GM18867 (cell line): Measurements from ENCODE around the gene RB1.

ENCODE experiments used
- ATAC-seq: cut with Tn5 transposase; IDR thresholded peaks from one replicate; pipeline ENCODE4 v1.9.1; 2021; ENCODE audit warnings: mild to moderate bottlenecking, moderate library complexity; ENCODE audit not compliant: unreplicated experiment

RB1 gene

DNA sequence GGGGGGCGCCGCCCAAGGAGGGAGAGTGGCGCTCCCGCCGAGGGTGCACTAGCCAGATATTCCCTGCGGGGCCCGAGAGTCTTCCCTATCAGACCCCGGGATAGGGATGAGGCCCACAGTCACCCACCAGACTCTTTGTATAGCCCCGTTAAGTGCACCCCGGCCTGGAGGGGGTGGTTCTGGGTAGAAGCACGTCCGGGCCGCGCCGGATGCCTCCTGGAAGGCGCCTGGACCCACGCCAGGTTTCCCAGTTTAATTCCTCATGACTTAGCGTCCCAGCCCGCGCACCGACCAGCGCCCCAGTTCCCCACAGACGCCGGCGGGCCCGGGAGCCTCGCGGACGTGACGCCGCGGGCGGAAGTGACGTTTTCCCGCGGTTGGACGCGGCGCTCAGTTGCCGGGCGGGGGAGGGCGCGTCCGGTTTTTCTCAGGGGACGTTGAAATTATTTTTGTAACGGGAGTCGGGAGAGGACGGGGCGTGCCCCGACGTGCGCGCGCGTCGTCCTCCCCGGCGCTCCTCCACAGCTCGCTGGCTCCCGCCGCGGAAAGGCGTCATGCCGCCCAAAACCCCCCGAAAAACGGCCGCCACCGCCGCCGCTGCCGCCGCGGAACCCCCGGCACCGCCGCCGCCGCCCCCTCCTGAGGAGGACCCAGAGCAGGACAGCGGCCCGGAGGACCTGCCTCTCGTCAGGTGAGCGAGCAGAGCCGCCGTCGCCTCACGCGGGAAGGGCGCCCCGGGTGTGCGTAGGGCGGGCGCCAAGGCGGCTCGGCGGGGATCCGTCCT is at the start of gene RB1:
TSS of gene RB1 (plus strand) at position 393 of the 784 bp plus-strand sequence. CDS start at position 555, 162 bp downstream.
- ATAC-seq, result peak; percentile 80

DNA sequence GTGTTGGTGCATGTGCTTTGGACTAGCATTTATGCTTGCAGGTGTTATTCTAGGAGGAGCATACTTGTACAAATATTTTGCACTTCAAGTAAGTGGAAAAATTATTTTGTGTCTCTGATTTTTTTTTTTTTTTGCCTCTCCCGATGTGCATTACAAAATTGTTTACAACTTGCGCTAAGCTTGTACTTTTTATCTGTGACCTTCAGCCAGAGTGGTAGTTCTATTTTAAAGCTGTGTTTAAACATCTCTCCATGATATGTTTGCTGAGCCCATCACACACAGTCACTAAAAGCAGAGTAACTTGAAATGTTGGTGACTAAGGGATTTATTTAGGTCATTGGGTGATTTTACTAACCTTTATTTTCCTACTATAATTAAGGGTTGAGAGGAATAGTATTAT is 49.7 kb upstream of the RB1 start:
- no peak for ATAC-seq

DNA sequence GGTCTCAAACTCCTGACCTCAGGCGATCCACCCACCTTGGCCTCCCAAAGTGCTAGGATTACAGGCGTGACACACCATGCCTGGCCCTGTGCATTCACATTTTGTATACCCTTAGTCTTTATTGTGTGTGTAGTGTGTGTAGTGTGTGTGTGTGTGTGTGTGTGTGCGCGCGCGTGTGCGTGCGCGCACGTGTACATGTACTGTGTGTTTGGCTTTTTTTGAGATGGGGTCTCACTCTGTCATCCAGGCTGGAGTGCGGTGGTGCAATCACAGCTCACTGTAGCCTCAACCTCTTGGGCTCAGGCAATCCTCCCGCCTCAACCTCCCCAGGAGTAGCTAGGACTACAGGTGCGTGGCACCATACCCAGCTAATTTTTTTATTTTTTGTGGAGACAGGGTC is 48.5 kb upstream of the RB1 start:
- no peak for ATAC-seq

DNA sequence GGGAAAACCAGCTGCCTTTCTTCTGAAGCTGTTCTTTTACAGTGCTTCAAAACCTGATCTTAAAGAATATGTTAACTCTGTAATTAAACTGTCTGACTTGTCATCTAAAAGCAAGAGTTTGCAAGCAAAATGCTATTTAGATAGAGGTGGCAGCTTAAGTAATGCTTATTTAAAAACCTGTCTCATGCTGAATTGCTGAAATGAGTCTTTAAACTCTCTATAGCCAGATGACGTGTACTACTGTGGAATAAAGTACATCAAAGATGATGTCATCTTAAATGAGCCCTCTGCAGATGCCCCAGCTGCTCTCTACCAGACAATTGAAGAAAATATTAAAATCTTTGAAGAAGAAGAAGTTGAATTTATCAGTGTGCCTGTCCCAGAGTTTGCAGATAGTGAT is 47.6 kb upstream of the RB1 start:
- ATAC-seq, result no peak

DNA sequence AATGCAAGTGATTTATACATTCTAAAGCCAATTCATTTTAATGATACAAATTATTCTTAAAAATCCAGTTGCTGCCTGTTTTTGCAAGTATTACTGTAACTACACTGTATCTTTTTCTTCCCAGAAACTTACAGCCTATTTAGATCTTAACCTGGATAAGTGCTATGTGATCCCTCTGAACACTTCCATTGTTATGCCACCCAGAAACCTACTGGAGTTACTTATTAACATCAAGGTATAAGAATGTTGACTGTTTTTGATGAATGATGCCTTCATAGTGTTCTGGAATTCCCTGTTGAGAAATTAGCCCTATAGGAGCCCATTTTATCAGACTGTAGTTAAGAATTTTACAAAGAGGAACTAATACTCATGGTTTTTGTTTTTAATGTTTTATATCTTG is 45.5 kb upstream of the RB1 start:
- no peak for ATAC-seq

DNA sequence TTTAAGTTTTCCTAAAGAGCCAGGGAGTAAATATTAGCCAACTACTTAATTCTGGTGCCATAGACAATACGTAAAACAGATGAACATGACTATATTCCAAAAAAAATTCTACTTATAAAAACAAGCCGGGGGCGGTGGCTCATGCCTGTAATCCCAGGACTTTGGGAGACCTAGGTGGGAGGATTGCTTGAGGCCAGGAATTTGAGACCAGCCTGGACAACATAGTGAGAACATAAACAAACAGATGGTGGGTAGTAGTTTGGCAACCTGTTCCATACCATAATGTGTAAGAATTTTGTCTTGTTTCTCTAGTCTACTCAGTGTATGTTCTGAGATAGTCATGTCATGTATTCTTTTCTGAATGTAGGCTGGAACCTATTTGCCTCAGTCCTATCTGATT is 45.1 kb upstream of the RB1 start:
- ATAC-seq, result no peak

DNA sequence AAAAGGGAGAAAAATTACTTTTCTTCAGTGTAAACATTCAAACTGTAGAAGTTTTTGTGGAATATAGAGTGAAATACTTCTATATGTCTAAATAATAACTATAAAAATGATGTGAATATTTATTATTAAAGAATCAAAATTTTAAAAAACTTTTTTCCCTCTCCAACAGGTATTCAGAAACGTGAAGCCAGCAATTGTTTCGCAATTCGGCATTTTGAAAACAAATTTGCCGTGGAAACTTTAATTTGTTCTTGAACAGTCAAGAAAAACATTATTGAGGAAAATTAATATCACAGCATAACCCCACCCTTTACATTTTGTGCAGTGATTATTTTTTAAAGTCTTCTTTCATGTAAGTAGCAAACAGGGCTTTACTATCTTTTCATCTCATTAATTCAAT is 42.6 kb upstream of the RB1 start:
- ATAC-seq, result no peak

DNA sequence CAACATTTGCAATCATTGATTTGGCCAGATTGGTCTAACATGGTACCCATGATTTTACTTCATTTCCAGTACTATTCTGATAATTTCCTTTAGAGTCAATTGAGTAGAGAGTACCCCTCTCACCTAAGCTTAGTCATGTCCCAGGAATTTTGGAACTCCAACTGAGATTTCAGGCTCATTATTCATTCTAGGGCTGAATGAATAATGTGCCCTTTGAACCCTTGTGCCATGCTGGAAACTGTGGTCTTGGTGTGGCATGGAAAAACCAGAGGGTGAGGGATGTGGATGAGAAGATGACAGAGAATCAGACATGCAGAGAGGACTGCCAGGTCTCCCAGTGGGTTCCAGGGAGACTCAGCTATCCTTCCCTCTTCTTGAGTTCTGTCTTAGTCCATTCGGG is 40.4 kb upstream of the RB1 start:
- no peak for ATAC-seq

DNA sequence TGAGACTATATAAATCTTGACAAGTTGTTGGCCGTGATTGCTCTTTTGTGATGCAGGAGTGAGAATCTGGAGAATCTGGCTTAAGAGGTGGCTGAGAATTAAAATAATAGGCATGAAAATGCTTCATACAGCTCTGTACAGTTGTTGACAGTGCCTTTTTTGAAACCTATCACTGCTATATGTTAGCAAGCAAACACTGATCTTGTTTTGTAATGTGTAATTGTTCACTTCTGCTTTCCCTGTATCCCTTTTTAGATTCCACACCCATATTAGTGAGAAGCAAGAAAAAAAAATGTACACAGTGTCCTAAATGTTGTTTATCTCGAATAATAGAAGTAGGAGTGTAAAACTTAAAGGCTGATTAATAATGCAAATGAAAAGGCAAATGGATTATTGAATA is 39.5 kb upstream of the RB1 start:
- ATAC-seq, result no peak

DNA sequence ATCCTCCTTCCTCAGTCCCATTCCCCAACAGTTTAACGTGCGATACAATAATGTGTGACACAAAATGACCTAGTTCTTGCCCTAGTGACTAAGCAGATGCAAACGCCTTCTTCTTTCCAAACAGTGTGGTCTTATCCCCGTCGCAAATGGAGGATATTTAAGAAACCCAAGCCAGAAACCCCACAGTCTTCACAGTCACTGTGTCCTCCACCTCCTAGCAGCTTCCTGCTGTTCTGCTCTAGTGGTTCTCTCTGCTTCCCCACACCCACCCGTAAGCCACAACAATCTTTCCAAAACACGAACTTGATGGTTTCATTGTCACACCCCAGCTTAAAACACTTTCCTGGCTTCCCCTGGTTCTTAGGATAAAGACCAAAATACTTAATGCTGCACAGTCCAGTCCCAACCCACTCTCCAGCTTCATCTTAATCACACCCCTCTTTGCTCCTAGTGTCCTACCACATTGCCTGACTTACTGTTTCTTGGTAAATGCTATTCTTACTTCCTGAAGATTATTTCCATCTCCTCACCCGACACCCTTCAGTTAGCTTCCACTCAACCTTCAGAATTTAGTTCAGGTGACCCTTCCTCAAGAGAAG is 38.2 kb upstream of the RB1 start:
- ATAC-seq, result peak; percentile 66

DNA sequence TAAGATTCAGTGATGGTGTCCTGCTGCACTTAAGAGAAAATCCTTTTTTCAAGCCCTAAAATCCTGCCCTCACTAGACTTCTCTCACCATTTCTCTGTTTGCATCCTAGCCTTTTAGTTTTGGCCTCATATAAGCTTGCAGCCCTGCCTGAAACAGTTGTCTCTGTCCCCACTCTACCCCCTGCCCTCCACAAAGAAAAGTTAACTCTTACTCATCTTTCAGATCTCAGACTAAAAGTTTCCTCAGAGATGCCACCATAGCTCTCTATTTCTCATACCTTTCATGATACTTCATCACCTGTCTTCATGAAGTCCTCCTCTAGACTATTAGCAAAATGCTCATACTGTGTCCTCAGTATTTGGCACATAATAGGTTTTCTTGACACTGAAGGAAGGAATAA is 37.4 kb upstream of the RB1 start:
- ATAC-seq, result no peak

DNA sequence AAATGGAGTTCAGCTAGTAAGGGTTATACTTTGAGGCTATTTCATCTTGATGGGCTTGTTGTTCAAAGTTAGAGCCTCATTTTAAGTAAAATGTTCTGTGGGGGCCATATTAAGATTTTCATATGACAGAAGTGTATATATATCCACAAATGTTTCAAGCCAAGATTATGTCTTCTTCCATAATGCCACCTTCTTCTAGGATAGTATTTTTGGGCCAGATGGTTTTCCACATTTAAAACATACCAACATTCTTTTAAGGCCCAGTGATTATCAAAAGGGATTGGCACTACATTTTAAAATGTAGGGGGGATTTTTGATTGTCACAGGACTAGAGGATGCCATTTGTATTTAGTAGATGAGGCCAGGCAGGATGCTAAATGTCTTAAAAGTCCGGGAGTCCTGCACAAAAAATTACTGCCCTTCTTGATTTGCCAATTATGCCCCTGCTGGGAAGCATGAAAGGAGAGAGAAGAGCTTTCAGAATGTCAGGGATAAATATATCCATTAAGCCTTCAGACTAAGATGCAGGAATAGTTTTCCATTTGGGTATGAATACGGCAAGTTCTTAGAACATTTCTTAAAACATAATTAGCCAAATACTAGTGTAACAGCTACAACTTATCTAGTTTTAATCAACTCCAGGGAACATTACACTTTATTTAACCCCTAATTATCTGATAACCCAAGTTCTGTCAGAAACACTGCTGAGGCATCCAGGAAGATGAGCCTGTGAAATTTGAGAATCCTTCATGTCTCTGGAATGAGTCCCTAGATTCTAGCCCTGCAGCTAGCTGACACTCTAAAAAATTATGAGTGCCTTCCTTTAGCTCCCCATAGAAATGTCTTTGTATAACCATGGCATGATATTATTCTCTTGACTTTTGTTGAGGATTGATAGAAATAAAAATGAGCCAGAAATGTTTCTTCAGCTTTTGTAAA is 36.6 kb upstream of the RB1 start:
- ATAC-seq, result no peak

DNA sequence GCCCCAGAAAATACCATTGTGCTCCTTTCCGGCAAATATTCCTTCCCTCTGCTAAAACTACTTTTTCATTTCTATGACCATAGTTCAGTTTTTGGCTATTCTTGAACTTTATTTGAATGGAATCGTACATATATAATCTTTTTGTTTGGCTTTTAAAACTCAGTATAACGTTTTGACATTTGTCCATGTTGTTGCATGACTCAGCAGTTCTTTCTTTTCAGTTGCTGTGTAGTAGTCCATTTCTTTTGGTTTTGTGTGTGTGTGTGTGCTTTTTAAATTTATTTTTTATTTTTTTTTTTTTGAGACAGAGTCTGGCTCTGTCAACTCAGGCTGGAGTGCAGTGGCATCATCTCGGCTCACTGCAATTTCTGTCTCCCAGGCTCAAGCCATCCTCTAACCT is 35.5 kb upstream of the RB1 start:
- no peak for ATAC-seq

DNA sequence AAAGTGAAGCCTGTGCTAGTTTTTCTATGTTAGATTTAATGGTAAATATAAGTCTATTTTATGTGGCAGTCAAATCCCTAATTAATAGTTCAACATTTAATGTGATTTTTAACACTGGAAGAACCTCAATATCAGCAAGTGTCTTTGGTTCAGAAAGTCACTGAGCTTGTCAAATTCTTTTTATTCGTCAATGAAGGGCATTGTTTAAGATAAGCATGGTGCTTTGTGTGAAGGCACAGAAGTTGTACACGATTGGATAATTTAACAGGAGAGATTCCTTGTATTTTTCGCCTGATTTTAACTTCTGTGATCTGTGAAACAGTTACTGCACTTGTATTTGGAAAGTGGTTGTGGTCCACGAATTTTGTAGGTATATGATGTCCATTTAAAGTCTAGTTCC is 30.2 kb upstream of the RB1 start:
- ATAC-seq, result no peak

DNA sequence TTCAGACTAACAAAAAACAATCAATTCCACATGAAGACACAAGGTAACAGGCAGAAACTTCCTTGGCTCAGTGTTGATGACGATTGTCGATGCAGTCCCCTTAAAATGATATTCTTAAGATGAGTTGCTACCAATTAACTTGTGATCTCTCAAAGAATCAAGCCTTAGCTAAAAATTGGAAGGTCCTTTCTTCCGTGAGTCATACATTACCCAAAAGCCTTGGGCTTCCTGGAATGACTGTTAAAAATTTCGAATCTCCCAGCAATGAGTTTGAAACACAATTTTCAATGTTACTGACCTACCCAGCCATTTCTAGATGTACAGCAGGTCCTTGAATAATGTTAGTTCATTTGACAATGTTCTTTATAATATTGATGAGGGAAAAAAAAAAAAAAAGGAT is 28.0 kb upstream of the RB1 start:
- ATAC-seq, result no peak

DNA sequence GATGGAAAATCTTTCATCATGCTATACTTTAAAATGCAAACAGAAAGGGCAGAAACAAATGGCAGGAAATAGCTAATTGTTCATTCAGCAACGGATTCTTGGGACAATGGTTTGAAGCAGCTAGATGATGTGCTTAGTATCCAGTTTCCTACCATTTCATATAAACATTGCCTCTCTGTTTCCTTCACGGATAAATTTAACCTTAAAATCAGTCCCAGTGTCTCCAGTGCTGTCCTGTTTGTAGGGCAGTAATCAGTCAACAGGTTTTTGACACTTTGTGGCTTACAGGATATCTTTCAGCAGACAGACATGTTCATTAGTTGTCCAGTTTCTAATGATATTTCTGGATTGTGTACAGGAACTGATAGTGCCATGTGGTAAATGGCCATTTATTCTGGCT is 24.7 kb upstream of the RB1 start:
- ATAC-seq, result no peak

DNA sequence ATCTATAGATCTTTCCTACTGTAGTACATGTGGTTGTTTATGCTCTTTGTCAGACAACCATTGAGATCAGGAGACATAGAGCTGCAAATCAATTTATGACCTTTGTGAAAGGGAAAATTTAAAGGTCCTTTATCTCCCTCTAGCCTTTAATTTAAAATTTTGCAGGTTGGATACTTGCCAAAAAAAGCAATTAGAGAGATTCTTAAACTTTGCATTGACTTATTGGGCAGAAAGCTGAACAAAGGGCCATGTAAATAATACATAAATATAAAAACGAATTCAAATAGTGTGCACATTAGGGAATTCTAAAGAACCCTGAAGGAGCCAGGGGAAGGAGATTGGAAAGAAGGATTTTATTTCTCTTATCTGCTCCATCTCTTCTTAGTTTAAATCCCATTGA is 22.0 kb upstream of the RB1 start:
- no peak for ATAC-seq

DNA sequence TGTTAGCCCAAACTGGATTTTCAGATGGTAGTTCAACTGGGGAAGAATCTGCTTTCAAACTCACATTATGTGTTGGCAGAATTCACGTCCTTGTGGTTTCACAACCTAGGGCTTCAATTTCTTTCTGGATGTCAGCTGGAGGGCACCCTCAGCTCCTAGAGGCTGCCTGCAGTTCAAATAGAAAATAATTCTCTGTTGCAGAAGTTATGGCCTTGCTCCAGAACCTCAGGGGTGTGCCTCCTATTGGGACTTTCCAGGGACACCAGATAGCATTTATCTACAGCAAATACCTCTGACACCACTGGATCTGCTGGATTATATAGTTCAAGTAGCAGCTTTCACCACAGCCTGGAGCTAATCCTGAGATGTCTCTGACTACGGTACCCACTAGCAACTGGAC is 11.8 kb upstream of the RB1 start:
- no peak for ATAC-seq

DNA sequence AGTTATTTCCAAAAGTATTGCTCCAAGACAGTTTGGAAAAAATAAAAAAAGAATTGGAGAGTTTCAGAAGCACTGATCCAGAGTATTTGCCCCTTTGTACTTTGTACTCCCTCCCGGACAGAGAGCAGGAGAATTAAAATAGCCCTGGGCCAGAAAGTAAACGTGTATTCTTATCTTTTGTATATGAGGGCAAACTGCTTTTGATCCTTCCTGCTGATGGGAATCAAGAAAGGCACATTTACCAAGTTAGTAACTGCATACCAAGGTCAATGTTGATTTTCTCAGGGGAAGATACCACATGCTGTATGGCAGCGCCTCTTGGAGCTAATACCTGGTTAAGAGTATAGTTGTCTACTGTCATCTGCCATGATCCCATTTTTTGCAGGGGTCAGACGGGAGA is 10.9 kb upstream of the RB1 start:
- no peak for ATAC-seq

DNA sequence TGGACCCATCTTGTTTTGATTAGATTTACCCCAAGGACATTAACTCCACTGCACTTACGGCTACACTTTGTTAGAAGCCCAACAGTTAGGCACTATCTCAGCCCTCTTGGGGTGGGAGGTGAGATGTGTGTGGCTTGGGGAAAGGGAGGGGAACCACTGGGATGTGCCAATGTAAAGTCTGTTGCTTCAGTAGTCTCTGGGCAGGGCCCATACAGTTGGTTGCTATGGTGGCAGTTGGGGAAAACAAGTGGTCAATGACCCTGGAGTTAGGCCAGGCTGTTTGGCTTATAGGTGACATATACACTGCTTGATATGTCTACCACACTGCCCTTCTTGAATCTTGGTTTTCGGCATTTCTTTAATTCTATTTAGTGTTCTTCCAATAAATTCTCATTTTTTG is 8.9 kb upstream of the RB1 start:
- ATAC-seq, result no peak

DNA sequence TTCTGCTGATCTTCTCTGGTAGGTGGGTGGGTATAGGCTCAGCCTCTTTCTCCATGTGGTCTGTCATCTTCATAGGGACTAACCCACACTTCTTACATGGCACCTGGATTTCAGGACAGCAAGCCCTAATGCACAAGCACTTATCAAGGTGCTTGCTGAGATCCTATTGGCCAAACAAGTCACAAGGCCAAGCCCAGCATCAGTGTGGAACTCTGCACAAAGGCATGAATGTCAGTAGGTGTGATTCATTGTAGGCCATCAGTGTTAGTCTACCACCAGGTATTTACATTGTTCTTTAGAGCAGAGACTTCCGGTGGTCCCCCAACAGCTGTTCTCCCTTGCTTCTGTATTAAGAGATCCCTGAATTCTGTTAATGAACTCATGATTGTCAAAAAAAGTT is 8.3 kb upstream of the RB1 start:
- no peak for ATAC-seq

DNA sequence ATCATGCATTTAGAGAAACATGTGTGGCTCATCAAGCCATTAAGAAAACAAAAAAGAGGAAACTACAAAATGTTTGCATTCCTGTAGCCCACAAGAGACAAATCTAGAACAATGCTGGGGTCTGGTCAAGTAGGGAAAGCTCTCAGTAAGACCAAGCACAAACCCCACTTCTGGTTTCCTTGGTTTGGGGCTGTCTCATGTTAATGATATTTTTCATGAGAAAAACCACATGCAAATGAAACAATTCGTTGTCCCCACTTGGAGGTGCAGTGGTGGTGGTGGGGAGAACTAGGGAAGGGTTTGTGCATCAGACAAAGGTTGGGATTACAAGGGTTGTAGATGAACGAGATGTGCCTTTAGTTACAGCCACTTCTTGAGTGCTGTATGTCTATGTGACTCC is 7.0 kb upstream of the RB1 start:
- no peak for ATAC-seq
